Measurements from ENCODE around the gene POP5.

Gene POP5

DNA sequence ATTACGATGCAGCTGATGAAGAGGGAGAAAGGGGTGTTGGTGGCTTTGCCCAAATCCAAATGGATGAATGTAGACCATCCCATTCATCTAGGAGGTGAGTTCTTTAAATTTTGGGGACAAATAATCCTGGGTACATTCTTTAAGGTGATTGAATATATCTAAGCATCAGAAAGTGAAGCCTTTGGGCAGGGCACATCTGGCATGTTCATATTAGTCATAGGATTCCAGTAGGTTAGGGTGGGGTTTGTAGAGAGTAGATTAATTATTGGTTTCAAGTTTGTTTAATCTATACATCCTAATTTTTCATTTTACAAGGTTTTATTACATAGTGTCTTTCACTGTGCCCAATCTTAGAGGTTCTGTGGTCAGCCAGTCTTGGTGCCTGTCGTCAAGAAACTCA lies 23.6 kb downstream of the POP5 start:
- Histone ChIP-seq H3K4me3 (ENCODE audit: low read depth, low read length) (no peak overlapping the region), H3K27ac (ENCODE audit: extremely low read depth, low read depth, low read length) (no peak overlapping the region), H3K36me3 (ENCODE audit: control insufficient read depth in 2 of 2, insufficient read depth in 1 of 2, low read length in 2 of 2) (peaks cover 75 to 84% of the 10 kb centered on the region in 2 experiments), H3K4me1 (ENCODE audit: control insufficient read depth, insufficient read depth, low read length) (no peaks in the 10 kb centered on the region), H3K9me3 (ENCODE audit: control insufficient read depth, insufficient read depth, low read depth, low read length) (no peaks in the 10 kb centered on the region)
- TF ChIP-seq, protein P1, sequence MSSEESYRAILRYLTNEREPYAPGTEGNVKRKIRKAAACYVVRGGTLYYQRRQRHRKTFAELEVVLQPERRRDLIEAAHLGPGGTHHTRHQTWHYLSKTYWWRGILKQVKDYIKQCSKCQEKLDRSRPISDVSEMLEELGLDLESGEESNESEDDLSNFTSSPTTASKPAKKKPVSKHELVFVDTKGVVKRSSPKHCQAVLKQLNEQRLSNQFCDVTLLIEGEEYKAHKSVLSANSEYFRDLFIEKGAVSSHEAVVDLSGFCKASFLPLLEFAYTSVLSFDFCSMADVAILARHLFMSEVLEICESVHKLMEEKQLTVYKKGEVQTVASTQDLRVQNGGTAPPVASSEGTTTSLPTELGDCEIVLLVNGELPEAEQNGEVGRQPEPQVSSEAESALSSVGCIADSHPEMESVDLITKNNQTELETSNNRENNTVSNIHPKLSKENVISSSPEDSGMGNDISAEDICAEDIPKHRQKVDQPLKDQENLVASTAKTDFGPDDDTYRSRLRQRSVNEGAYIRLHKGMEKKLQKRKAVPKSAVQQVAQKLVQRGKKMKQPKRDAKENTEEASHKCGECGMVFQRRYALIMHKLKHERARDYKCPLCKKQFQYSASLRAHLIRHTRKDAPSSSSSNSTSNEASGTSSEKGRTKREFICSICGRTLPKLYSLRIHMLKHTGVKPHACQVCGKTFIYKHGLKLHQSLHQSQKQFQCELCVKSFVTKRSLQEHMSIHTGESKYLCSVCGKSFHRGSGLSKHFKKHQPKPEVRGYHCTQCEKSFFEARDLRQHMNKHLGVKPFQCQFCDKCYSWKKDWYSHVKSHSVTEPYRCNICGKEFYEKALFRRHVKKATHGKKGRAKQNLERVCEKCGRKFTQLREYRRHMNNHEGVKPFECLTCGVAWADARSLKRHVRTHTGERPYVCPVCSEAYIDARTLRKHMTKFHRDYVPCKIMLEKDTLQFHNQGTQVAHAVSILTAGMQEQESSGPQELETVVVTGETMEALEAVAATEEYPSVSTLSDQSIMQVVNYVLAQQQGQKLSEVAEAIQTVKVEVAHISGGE (tag by site-specific recombination; conservative IDR thresholded peaks at IDR 0.05; ENCODE audit: low read depth), result no peak
- no peak for TF ChIP-seq ZNF10 (tag by site-specific recombination; IDR thresholded peaks at IDR 0.05)
- TF ChIP-seq ZNF776 (tag by site-specific recombination; IDR thresholded peaks at IDR 0.05; ENCODE audit: borderline replicate concordance), result no peak
- no peak for TF ChIP-seq ZNF174 (tag by site-specific recombination; IDR thresholded peaks at IDR 0.05)
- POLR2A ChIA-PET, result no interaction called here
- CTCF ChIA-PET, result no interaction called here

- ChIA-PET CTCF (interaction anchor here (1.3 kb wide), 1 partner anchor 23 kb away, joined by 3 read pairs; no protein-coding TSS in a partner anchor), POLR2A (no interaction called here)
- Histone ChIP-seq H3K27ac (ENCODE audit: extremely low read depth, low read depth, low read length) (no peak overlapping the region), H3K9me3 (ENCODE audit: control insufficient read depth, insufficient read depth, low read depth, low read length) (no peaks in the 10 kb centered on the region), H3K36me3 (ENCODE audit: control insufficient read depth in 2 of 2, insufficient read depth in 1 of 2, low read length in 2 of 2) (peaks cover 66 to 72% of the 10 kb centered on the region in 2 experiments), H3K4me1 (ENCODE audit: control insufficient read depth, insufficient read depth, low read length) (no peaks in the 10 kb centered on the region), H3K4me3 (ENCODE audit: low read depth, low read length) (no peak overlapping the region)
- no peak for TF ChIP-seq ZNF114 (tag by site-specific recombination; IDR thresholded peaks at IDR 0.05)
- TF ChIP-seq KLF1 (tag by site-specific recombination; IDR thresholded peaks at IDR 0.05), result no peak
- no peak for TF ChIP-seq ZNF433 (tag by site-specific recombination; IDR thresholded peaks at IDR 0.05; ENCODE audit: low read depth)
- TF ChIP-seq, protein P2, sequence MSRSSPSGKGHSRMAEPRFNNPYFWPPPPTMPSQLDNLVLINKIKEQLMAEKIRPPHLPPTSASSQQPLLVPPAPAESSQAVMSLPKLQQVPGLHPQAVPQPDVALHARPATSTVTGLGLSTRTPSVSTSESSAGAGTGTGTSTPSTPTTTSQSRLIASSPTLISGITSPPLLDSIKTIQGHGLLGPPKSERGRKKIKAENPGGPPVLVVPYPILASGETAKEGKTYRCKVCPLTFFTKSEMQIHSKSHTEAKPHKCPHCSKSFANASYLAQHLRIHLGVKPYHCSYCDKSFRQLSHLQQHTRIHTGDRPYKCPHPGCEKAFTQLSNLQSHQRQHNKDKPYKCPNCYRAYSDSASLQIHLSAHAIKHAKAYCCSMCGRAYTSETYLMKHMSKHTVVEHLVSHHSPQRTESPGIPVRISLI (tag by site-specific recombination; IDR thresholded peaks at IDR 0.05), result no peak
- TF ChIP-seq ZBTB20 (tag by site-specific recombination; IDR thresholded peaks at IDR 0.05), result no peak
- no peak for TF ChIP-seq GFI1B (tag by site-specific recombination; IDR thresholded peaks at IDR 0.05)
- no peak for TF ChIP-seq ZNF280C (tag by site-specific recombination; IDR thresholded peaks at IDR 0.05)
- TF ChIP-seq ZNF146 (tag by site-specific recombination; IDR thresholded peaks at IDR 0.05), result no peak
Observed at GRCh38 chr12:120554678-120555077, 26.5 kb downstream of the POP5 start.

GRCh38 chr12:120546050-120546386 lies 35.2 kb downstream of the POP5 start:
- ChIA-PET CTCF (interaction anchor here (0.8 kb wide), 1 partner anchor 12 kb away, joined by 3 read pairs; the partner anchor contains the start of gene RNF10), POLR2A (interaction anchor here (0.6 to 0.8 kb wide), 2 partner anchors 9 to 49 kb away, joined by 3 to 4 read pairs; no protein-coding TSS in a partner anchor)
- TF ChIP-seq SALL2 (tag by site-specific recombination; IDR thresholded peaks at IDR 0.05; ENCODE audit: borderline replicate concordance) (no peak), KLF1 (tag by site-specific recombination; IDR thresholded peaks at IDR 0.05) (peak; percentile 63), ZNF16 (tag by site-specific recombination; IDR thresholded peaks at IDR 0.05; ENCODE audit: low read depth) (no peak)
- H3K9me3 ChIP-seq (ENCODE audit: control insufficient read depth, insufficient read depth, low read depth, low read length), result no peaks in the 10 kb centered on the region
- H3K4me1 ChIP-seq (ENCODE audit: control insufficient read depth, insufficient read depth, low read length), result no peaks in the 10 kb centered on the region; the same call in 1 of the 2 replicates
- H3K36me3 ChIP-seq (ENCODE audit: control insufficient read depth in 2 of 2, insufficient read depth in 1 of 2, low read length in 2 of 2), result peaks cover 36 to 66% of the 10 kb centered on the region in 2 experiments
- no peak overlapping the region for H3K4me3 ChIP-seq (ENCODE audit: low read depth, low read length)
- H3K27ac ChIP-seq (ENCODE audit: extremely low read depth, low read depth, low read length), result no peak overlapping the region
